ENCODE results near the gene ZBTB20. TPM values are rescaled to one million over a fixed set of nuclear protein-coding genes. Genes with fewer than 3 reads are reported as not detected.

Gene ZBTB20
- total RNA-seq, 1 experiment from 2014 or later: 12.8 TPM

GRCh38 chr3:115074502-115074901 is 72.6 kb downstream of the ZBTB20 start:
- Mint-ChIP-seq H3K4me3 (ENCODE audit: unreplicated experiment) (no peak overlapping the region), H3K36me3 (ENCODE audit: insufficient read depth, unreplicated experiment) (no peaks in the 10 kb centered on the region), H3K4me1 (ENCODE audit: low read depth, unreplicated experiment) (no peaks in the 10 kb centered on the region), H3K27me3 (ENCODE audit: insufficient read depth, unreplicated experiment) (peaks cover 7% of the 10 kb centered on the region), H3K9me3 (ENCODE audit: unreplicated experiment) (no peaks in the 10 kb centered on the region), H3K27ac (ENCODE audit: unreplicated experiment) (no peak overlapping the region)
- BruUV-seq (replicated peaks): no TSS peak
- H3K4me1 ChIP-seq: peaks cover 12% of the 10 kb centered on the region
- ChIA-PET POLR2A (no interaction called here), CTCF (no interaction called here)
- no peaks in the 10 kb centered on the region for H3K27me3 ChIP-seq (replicated peaks; ENCODE audit: control insufficient read depth, insufficient read depth, low read length)
- H3K36me3 ChIP-seq (ENCODE audit: control insufficient read depth, insufficient read depth, low read length): no peaks in the 10 kb centered on the region
- TF ChIP-seq, protein P1, sequence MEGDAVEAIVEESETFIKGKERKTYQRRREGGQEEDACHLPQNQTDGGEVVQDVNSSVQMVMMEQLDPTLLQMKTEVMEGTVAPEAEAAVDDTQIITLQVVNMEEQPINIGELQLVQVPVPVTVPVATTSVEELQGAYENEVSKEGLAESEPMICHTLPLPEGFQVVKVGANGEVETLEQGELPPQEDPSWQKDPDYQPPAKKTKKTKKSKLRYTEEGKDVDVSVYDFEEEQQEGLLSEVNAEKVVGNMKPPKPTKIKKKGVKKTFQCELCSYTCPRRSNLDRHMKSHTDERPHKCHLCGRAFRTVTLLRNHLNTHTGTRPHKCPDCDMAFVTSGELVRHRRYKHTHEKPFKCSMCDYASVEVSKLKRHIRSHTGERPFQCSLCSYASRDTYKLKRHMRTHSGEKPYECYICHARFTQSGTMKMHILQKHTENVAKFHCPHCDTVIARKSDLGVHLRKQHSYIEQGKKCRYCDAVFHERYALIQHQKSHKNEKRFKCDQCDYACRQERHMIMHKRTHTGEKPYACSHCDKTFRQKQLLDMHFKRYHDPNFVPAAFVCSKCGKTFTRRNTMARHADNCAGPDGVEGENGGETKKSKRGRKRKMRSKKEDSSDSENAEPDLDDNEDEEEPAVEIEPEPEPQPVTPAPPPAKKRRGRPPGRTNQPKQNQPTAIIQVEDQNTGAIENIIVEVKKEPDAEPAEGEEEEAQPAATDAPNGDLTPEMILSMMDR (IDR thresholded peaks at IDR 0.05; ENCODE audit: insufficient read depth in 1 of 2, low read depth in 1 of 2, low read length in 1 of 2, severe bottlenecking in 1 of 2, unreplicated experiment in 1 of 2): no peak
- DNase-seq: no peak
- no peak overlapping the region for H3K4me3 ChIP-seq (ENCODE audit: low read depth, low read length)
- H3K9me3 ChIP-seq: no peaks in the 10 kb centered on the region
- intact Hi-C loops (cut with micrococcal nuclease; ENCODE audit: unreplicated experiment): no loop called here

GRCh38 chr3:115072265-115073021 is 74.6 kb downstream of the ZBTB20 start:
- TF ChIP-seq, protein P1 (IDR thresholded peaks at IDR 0.05; ENCODE audit: insufficient read depth in 1 of 2, low read depth in 1 of 2, low read length in 1 of 2, severe bottlenecking in 1 of 2, unreplicated experiment in 1 of 2): no peak
- no peaks in the 10 kb centered on the region for H3K4me1 Mint-ChIP-seq (ENCODE audit: low read depth, unreplicated experiment)
- intact Hi-C loops (cut with micrococcal nuclease; ENCODE audit: unreplicated experiment): no loop called here
- BruUV-seq (replicated peaks): no TSS peak
- no peak for DNase-seq
- H3K4me3 Mint-ChIP-seq (ENCODE audit: unreplicated experiment): no peak overlapping the region
- CTCF ChIA-PET: no interaction called here
- peaks cover 7% of the 10 kb centered on the region for H3K27me3 Mint-ChIP-seq (ENCODE audit: insufficient read depth, unreplicated experiment)
- POLR2A ChIA-PET: no interaction called here
- H3K4me1 ChIP-seq: peaks cover 4% of the 10 kb centered on the region; the same call in 1 of the 2 replicates
- no peak overlapping the region for H3K27ac Mint-ChIP-seq (ENCODE audit: unreplicated experiment)
- no peaks in the 10 kb centered on the region for H3K9me3 ChIP-seq
- no peaks in the 10 kb centered on the region for H3K36me3 ChIP-seq (ENCODE audit: control insufficient read depth, insufficient read depth, low read length)
- no peaks in the 10 kb centered on the region for H3K36me3 Mint-ChIP-seq (ENCODE audit: insufficient read depth, unreplicated experiment)
- H3K27me3 ChIP-seq (replicated peaks; ENCODE audit: control insufficient read depth, insufficient read depth, low read length): no peaks in the 10 kb centered on the region
- no peaks in the 10 kb centered on the region for H3K9me3 Mint-ChIP-seq (ENCODE audit: unreplicated experiment)
- no peak overlapping the region for H3K4me3 ChIP-seq (ENCODE audit: low read depth, low read length)

- H3K4me1 Mint-ChIP-seq (ENCODE audit: low read depth, unreplicated experiment): no peaks in the 10 kb centered on the region
- Histone ChIP-seq H3K4me1 (no peaks in the 10 kb centered on the region), H3K36me3 (ENCODE audit: control insufficient read depth, insufficient read depth, low read length) (no peaks in the 10 kb centered on the region), H3K27me3 (replicated peaks; ENCODE audit: control insufficient read depth, insufficient read depth, low read length) (no peaks in the 10 kb centered on the region), H3K9me3 (no peaks in the 10 kb centered on the region), H3K4me3 (ENCODE audit: low read depth, low read length) (no peak overlapping the region)
- H3K27ac Mint-ChIP-seq (ENCODE audit: unreplicated experiment): no peak overlapping the region
- no peaks in the 10 kb centered on the region for H3K9me3 Mint-ChIP-seq (ENCODE audit: unreplicated experiment)
- POLR2A ChIA-PET: no interaction called here
- intact Hi-C loops (cut with micrococcal nuclease; ENCODE audit: unreplicated experiment): no loop called here
- BruUV-seq (replicated peaks): no TSS peak
- H3K4me3 Mint-ChIP-seq (ENCODE audit: unreplicated experiment): no peak overlapping the region
- TF ChIP-seq, protein P1 (IDR thresholded peaks at IDR 0.05; ENCODE audit: insufficient read depth in 1 of 2, low read depth in 1 of 2, low read length in 1 of 2, severe bottlenecking in 1 of 2, unreplicated experiment in 1 of 2): no peak
- no peak for DNase-seq
- CTCF ChIA-PET: no interaction called here
- H3K36me3 Mint-ChIP-seq (ENCODE audit: insufficient read depth, unreplicated experiment): no peaks in the 10 kb centered on the region
- H3K27me3 Mint-ChIP-seq (ENCODE audit: insufficient read depth, unreplicated experiment): peaks cover 7% of the 10 kb centered on the region
These were observed 75.5 kb downstream of the ZBTB20 start for GRCh38 chr3:115071601-115072000.

Data from Caco-2 (cell line).